Central memory CD8-positive, alpha-beta T cell (primary cell): Measurements from ENCODE around the gene HYDIN.
A peak's percentile ranks its signal among the peaks of the same experiment; 100 is the strongest.

Experiments
- ATAC-seq: fragments of 150-1000 bp; cut with Tn5 transposase; replicated peaks from 2 replicates; pipeline ENCODE4 v1.10.0; 2022; ENCODE audit warnings: mild to moderate bottlenecking, moderate FRiP score, moderate number of reproducible peaks; ENCODE audit not compliant: poor library complexity, severe bottlenecking; ENCODE audit errors: extremely low read depth
- DNase-seq, 2 donors: peaks; one replicate each; pipeline ENCODE4 v3.0.0; 2021; ENCODE audit warnings: low spot score in 2 of 2
- H3K27ac Mint-ChIP-seq: one replicate; pipeline ENCODE4 v1.8.0; 2022; ENCODE audit warnings: low read depth, mild to moderate bottlenecking, moderate library complexity, mixed read lengths
- H3K27me3 Mint-ChIP-seq: one replicate; pipeline ENCODE4 v1.8.0; 2022; ENCODE audit warnings: mixed read lengths
- H3K36me3 Mint-ChIP-seq: one replicate; pipeline ENCODE4 v1.8.0; 2022; ENCODE audit warnings: mild to moderate bottlenecking, moderate library complexity, mixed read lengths; ENCODE audit not compliant: insufficient read depth
- H3K4me1 Mint-ChIP-seq: one replicate; pipeline ENCODE4 v1.8.0; 2022; ENCODE audit warnings: mixed read lengths
- H3K4me3 Mint-ChIP-seq: one replicate; pipeline ENCODE4 v1.8.0; 2022; ENCODE audit warnings: mild to moderate bottlenecking, moderate library complexity, mixed read lengths
- H3K9me3 Mint-ChIP-seq: one replicate; pipeline ENCODE4 v1.8.0; 2022; ENCODE audit warnings: mixed read lengths

HYDIN gene

GRCh38 chr16:70800781-70801480 is 429.6 kb downstream of the HYDIN start, which contains the start of gene VAC14:
TSS of gene VAC14 (minus strand) at chr16:70801158. CDS start at chr16:70800900, 258 bp downstream.
- peak; percentile 85 for ATAC-seq
- Mint-ChIP-seq H3K27ac (peak within 1 kb of the TSS; percentile 75), H3K9me3 (no peaks in the 10 kb centered on the region)

GRCh38 chr16:70800311-70800710 is 430.2 kb downstream of the HYDIN start:
- ATAC-seq: no peak
- Mint-ChIP-seq H3K4me3 (peak overlapping the region; percentile 86), H3K9me3 (no peaks in the 10 kb centered on the region), H3K27me3 (peaks cover 1% of the 10 kb centered on the region), H3K4me1 (peaks cover 42% of the 10 kb centered on the region), H3K36me3 (peaks cover 11% of the 10 kb centered on the region), H3K27ac (peak overlapping the region; percentile 75)
- no peak for DNase-seq

More at GRCh38 chr16:70800781-70801480, 429.6 kb downstream of the HYDIN start, which contains the start of gene VAC14:
- Mint-ChIP-seq H3K4me1 (peaks cover 42% of the 10 kb centered on the region), H3K4me3 (peak within 1 kb of the TSS; percentile 86), H3K27me3 (peaks cover 8% of the 10 kb centered on the region), H3K36me3 (peaks cover 11% of the 10 kb centered on the region)
- peak; percentile 94 to 99 for DNase-seq

- Mint-ChIP-seq H3K36me3 (peaks cover 11% of the 10 kb centered on the region), H3K27ac (no peak overlapping the region), H3K4me3 (no peak overlapping the region), H3K9me3 (no peaks in the 10 kb centered on the region), H3K27me3 (no peaks in the 10 kb centered on the region), H3K4me1 (peaks cover 45% of the 10 kb centered on the region)
- no peak for DNase-seq
- no peak for ATAC-seq
Observed at GRCh38 chr16:70796301-70796700, 434.2 kb downstream of the HYDIN start.

- H3K4me1 Mint-ChIP-seq: peaks cover 47% of the 10 kb centered on the region
- no peaks in the 10 kb centered on the region for H3K27me3 Mint-ChIP-seq
- H3K27ac Mint-ChIP-seq: no peak overlapping the region
- H3K9me3 Mint-ChIP-seq: no peaks in the 10 kb centered on the region
- H3K4me3 Mint-ChIP-seq: no peak overlapping the region
- no peak for ATAC-seq
- H3K36me3 Mint-ChIP-seq: peaks cover 6% of the 10 kb centered on the region
- no peak for DNase-seq
Observed at GRCh38 chr16:70795296-70795912, 435.1 kb downstream of the HYDIN start.

GRCh38 chr16:70793851-70794502 is 436.5 kb downstream of the HYDIN start:
- H3K4me3 Mint-ChIP-seq: no peak overlapping the region
- H3K36me3 Mint-ChIP-seq: peaks cover 7% of the 10 kb centered on the region
- no peak overlapping the region for H3K27ac Mint-ChIP-seq
- ATAC-seq (no peak), DNase-seq (no peak)
- no peaks in the 10 kb centered on the region for H3K27me3 Mint-ChIP-seq
- H3K9me3 Mint-ChIP-seq: no peaks in the 10 kb centered on the region
- H3K4me1 Mint-ChIP-seq: peaks cover 40% of the 10 kb centered on the region

- H3K9me3 Mint-ChIP-seq: no peaks in the 10 kb centered on the region
- no peak overlapping the region for H3K4me3 Mint-ChIP-seq
- H3K27ac Mint-ChIP-seq: peak overlapping the region; percentile 53
- H3K4me1 Mint-ChIP-seq: peaks cover 39% of the 10 kb centered on the region
- no peak for ATAC-seq
- H3K27me3 Mint-ChIP-seq: no peaks in the 10 kb centered on the region
- DNase-seq: no peak
- H3K36me3 Mint-ChIP-seq: peaks cover 6% of the 10 kb centered on the region
Observed at GRCh38 chr16:70790815-70791214, 439.7 kb downstream of the HYDIN start.

- peaks cover 39% of the 10 kb centered on the region for H3K4me1 Mint-ChIP-seq
- DNase-seq: no peak
- no peak for ATAC-seq
- H3K27ac Mint-ChIP-seq: peak overlapping the region; percentile 39
- H3K27me3 Mint-ChIP-seq: no peaks in the 10 kb centered on the region
- H3K9me3 Mint-ChIP-seq: no peaks in the 10 kb centered on the region
- H3K36me3 Mint-ChIP-seq: peaks cover 12% of the 10 kb centered on the region
- H3K4me3 Mint-ChIP-seq: no peak overlapping the region
Observed at GRCh38 chr16:70789595-70790447, 440.7 kb downstream of the HYDIN start.

- peak overlapping the region; percentile 39 for H3K27ac Mint-ChIP-seq
Observed at GRCh38 chr16:70788668-70789594, 441.6 kb downstream of the HYDIN start.

GRCh38 chr16:70786020-70786755 is 444.3 kb downstream of the HYDIN start:
- H3K27me3 Mint-ChIP-seq: no peaks in the 10 kb centered on the region
- peaks cover 28% of the 10 kb centered on the region for H3K4me1 Mint-ChIP-seq
- H3K36me3 Mint-ChIP-seq: peaks cover 32% of the 10 kb centered on the region
- no peak for DNase-seq
- ATAC-seq: no peak
- H3K27ac Mint-ChIP-seq: peak overlapping the region; percentile 30
- H3K4me3 Mint-ChIP-seq: no peak overlapping the region
- no peaks in the 10 kb centered on the region for H3K9me3 Mint-ChIP-seq

More at GRCh38 chr16:70788668-70789594, 441.6 kb downstream of the HYDIN start:
- Mint-ChIP-seq H3K4me1 (peaks cover 39% of the 10 kb centered on the region), H3K36me3 (peaks cover 19% of the 10 kb centered on the region), H3K9me3 (no peaks in the 10 kb centered on the region), H3K27me3 (no peaks in the 10 kb centered on the region), H3K4me3 (no peak overlapping the region)
- no peak for ATAC-seq
- DNase-seq: no peak

- no peaks in the 10 kb centered on the region for H3K9me3 Mint-ChIP-seq
- no peak for ATAC-seq
- H3K4me3 Mint-ChIP-seq: no peak overlapping the region
- peaks cover 16% of the 10 kb centered on the region for H3K4me1 Mint-ChIP-seq
- no peak overlapping the region for H3K27ac Mint-ChIP-seq
- H3K36me3 Mint-ChIP-seq: peaks cover 42% of the 10 kb centered on the region
- DNase-seq: no peak
- H3K27me3 Mint-ChIP-seq: no peaks in the 10 kb centered on the region
Observed at GRCh38 chr16:70784692-70785555, 445.6 kb downstream of the HYDIN start.
